Activated naive CD4-positive, alpha-beta T cell treated with Interleukin-2 at 50 U/mL for 16 hours (primary cell): Measurements from ENCODE around the gene RBM12.
A peak's percentile ranks its signal among the peaks of the same experiment; 100 is the strongest.

Source experiments
- DNase-seq: peaks from one replicate; pipeline ENCODE4 v3.0.0-alpha.2; 2020

The RBM12 gene

GRCh38 chr20:35652641-35653429 is 11.9 kb downstream of the RBM12 start:
- no peak for DNase-seq

GRCh38 chr20:35651958-35652357 is 12.7 kb downstream of the RBM12 start:
- DNase-seq: no peak

GRCh38 chr20:35650632-35651031 is 14.1 kb downstream of the RBM12 start:
- no peak for DNase-seq

GRCh38 chr20:35648836-35649235 is 15.9 kb downstream of the RBM12 start:
- no peak for DNase-seq

- no peak for DNase-seq
Measured at GRCh38 chr20:35644806-35645205, 19.9 kb downstream of the RBM12 start.

- no peak for DNase-seq
Measured at GRCh38 chr20:35643045-35643444, 21.7 kb downstream of the RBM12 start.

GRCh38 chr20:35641743-35642142 is 23.0 kb downstream of the RBM12 start:
- DNase-seq: no peak

GRCh38 chr20:35640724-35641123 is 24.0 kb downstream of the RBM12 start:
- DNase-seq: no peak

- DNase-seq: no peak
Measured at GRCh38 chr20:35638751-35639150, 25.9 kb downstream of the RBM12 start.

- no peak for DNase-seq
Measured at GRCh38 chr20:35637276-35637675, 27.4 kb downstream of the RBM12 start.

- DNase-seq: no peak
Measured at GRCh38 chr20:35636095-35636494, 28.6 kb downstream of the RBM12 start.

- DNase-seq: no peak
Measured at GRCh38 chr20:35635652-35636051, 29.0 kb downstream of the RBM12 start.

- no peak for DNase-seq
Measured at GRCh38 chr20:35632539-35633115, 32.1 kb downstream of the RBM12 start.

GRCh38 chr20:35630636-35631035 is 34.1 kb downstream of the RBM12 start:
- DNase-seq: no peak

GRCh38 chr20:35629427-35630145 is 35.1 kb downstream of the RBM12 start:
- no peak for DNase-seq

GRCh38 chr20:35627121-35627520 is 37.6 kb downstream of the RBM12 start:
- no peak for DNase-seq

- DNase-seq: no peak
Measured at GRCh38 chr20:35626386-35627001, 38.2 kb downstream of the RBM12 start.

- no peak for DNase-seq
Measured at GRCh38 chr20:35625584-35626385, 38.9 kb downstream of the RBM12 start.

GRCh38 chr20:35621560-35621946 is 43.1 kb downstream of the RBM12 start:
- no peak for DNase-seq

- DNase-seq: no peak
Measured at GRCh38 chr20:35620818-35621559, 43.7 kb downstream of the RBM12 start.

- peak; percentile 87 for DNase-seq
Measured at GRCh38 chr20:35619196-35620095, 45.3 kb downstream of the RBM12 start.
